Measurements from ENCODE around the gene APLP1. TPM values are rescaled to one million over a fixed set of nuclear protein-coding genes. Genes with fewer than 3 reads are reported as not detected.
"Not testable (repeated sequence)": the region's sequence is repeated elsewhere in the genome, so short reads cannot be mapped to it uniquely, and the experiment has no call there.

APLP1 gene
- total and polyA plus RNA-seq, 2 experiments from 2014 or later = 10.6 to 16.8 TPM

DNA sequence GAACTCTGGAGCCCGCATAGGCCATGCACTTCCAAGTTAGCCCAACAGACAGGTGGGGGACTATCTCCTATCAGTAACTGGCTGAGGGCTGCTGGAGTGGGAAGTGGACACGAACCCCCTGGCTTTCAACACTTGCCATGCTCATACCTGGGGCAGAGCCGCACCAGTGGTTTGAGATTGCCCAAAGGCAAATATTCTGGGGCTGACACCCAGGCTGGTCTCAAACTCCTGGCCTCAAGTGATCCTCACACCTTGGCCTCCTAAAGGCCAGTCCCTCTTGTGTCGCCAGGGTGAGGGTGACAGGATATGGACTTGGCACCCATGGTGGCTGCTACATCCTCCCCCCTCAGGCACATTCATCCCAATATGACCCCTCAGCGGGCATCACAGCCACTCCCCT lies 18.8 kb downstream of the APLP1 start:
- peaks cover 18% of the 10 kb centered on the region for H3K36me3 ChIP-seq (ENCODE audit: low read depth)
- H3F3A ChIP-seq (ENCODE audit: insufficient read depth) = peaks cover 11% of the 10 kb centered on the region; the same call in 1 of the 2 replicates
- 93 to 97% methylated on average over 5 of the region's 5 CpGs for WGBS, 2 experiments (ENCODE audit: low coverage in 1 of 2, low lambda C conversion rate in 2 of 2, missing lambda C conversion rate in 2 of 2)
- no peaks in the 10 kb centered on the region for H3K79me2 ChIP-seq (ENCODE audit: insufficient read depth)
- no peaks in the 10 kb centered on the region for H3K9me2 ChIP-seq (ENCODE audit: insufficient read depth)
- no peak for TF ChIP-seq EZH2phosphoT487 (IDR thresholded peaks at IDR 0.05; ENCODE audit: insufficient read depth, low read depth)
- no peak for TF ChIP-seq EZH2 (IDR thresholded peaks at IDR 0.05; ENCODE audit: insufficient read depth, poor library complexity, severe bottlenecking)
- no peak overlapping the region for H3K4me2 ChIP-seq (ENCODE audit: unreplicated experiment)
- in situ Hi-C loops (cut with MboI) = no loop called here
- no peaks in the 10 kb centered on the region for H3K9me3 ChIP-seq (ENCODE audit: low read depth)
- DNase-seq = no peak
- H3K4me3 ChIP-seq = no peak overlapping the region
- no peaks in the 10 kb centered on the region for H3K4me1 ChIP-seq (ENCODE audit: insufficient read depth)
- no peaks in the 10 kb centered on the region for H4K20me1 ChIP-seq (ENCODE audit: insufficient read depth)
- H3K9ac ChIP-seq = no peak overlapping the region
- no peak overlapping the region for H3K27ac ChIP-seq
- H3K27me3 ChIP-seq (replicated peaks; ENCODE audit: insufficient read depth) = no peaks in the 10 kb centered on the region
- no peak overlapping the region for H2AFZ ChIP-seq

GRCh38 chr19:35888398-35888797 lies 20.0 kb downstream of the APLP1 start:
- no peak overlapping the region for H2AFZ ChIP-seq
- H3K27ac ChIP-seq = no peak overlapping the region
- H3K4me2 ChIP-seq (ENCODE audit: unreplicated experiment) = no peak overlapping the region
- H3K27me3 ChIP-seq (replicated peaks; ENCODE audit: insufficient read depth) = no peaks in the 10 kb centered on the region
- no peaks in the 10 kb centered on the region for H3K4me1 ChIP-seq (ENCODE audit: insufficient read depth)
- H3K9me2 ChIP-seq (ENCODE audit: insufficient read depth) = no peaks in the 10 kb centered on the region
- in situ Hi-C loops (cut with MboI) = no loop called here
- DNase-seq = no peak
- H4K20me1 ChIP-seq (ENCODE audit: insufficient read depth) = no peaks in the 10 kb centered on the region
- H3K79me2 ChIP-seq (ENCODE audit: insufficient read depth) = no peaks in the 10 kb centered on the region
- H3F3A ChIP-seq (ENCODE audit: insufficient read depth) = peaks cover 6% of the 10 kb centered on the region; the same call in 1 of the 2 replicates
- H3K4me3 ChIP-seq = no peak overlapping the region
- H3K9ac ChIP-seq = no peak overlapping the region
- 90% methylated on average over 9 of the region's 9 CpGs for WGBS, 2 experiments (ENCODE audit: low coverage in 1 of 2, low lambda C conversion rate in 2 of 2, missing lambda C conversion rate in 2 of 2)
- no peaks in the 10 kb centered on the region for H3K9me3 ChIP-seq (ENCODE audit: low read depth)
- peaks cover 28% of the 10 kb centered on the region for H3K36me3 ChIP-seq (ENCODE audit: low read depth)
- TF ChIP-seq EZH2phosphoT487 (IDR thresholded peaks at IDR 0.05; ENCODE audit: insufficient read depth, low read depth) (no peak), EZH2 (IDR thresholded peaks at IDR 0.05; ENCODE audit: insufficient read depth, poor library complexity, severe bottlenecking) (no peak)

- TF ChIP-seq EZH2phosphoT487 (IDR thresholded peaks at IDR 0.05; ENCODE audit: insufficient read depth, low read depth) (no peak), EZH2 (IDR thresholded peaks at IDR 0.05; ENCODE audit: insufficient read depth, poor library complexity, severe bottlenecking) (no peak)
- Histone ChIP-seq H3K27me3 (replicated peaks; ENCODE audit: insufficient read depth) (no peaks in the 10 kb centered on the region), H2AFZ (no peak overlapping the region), H3F3A (ENCODE audit: insufficient read depth) (peaks cover 10% of the 10 kb centered on the region; the same call in 1 of the 2 replicates), H3K4me2 (ENCODE audit: unreplicated experiment) (no peak overlapping the region), H3K9me3 (ENCODE audit: low read depth) (no peaks in the 10 kb centered on the region), H3K9ac (no peak overlapping the region), H3K27ac (no peak overlapping the region), H3K4me1 (ENCODE audit: insufficient read depth) (no peaks in the 10 kb centered on the region), H3K9me2 (ENCODE audit: insufficient read depth) (no peaks in the 10 kb centered on the region), H4K20me1 (ENCODE audit: insufficient read depth) (no peaks in the 10 kb centered on the region), H3K36me3 (ENCODE audit: low read depth) (peaks cover 40% of the 10 kb centered on the region), H3K4me3 (no peak overlapping the region), H3K79me2 (ENCODE audit: insufficient read depth) (no peaks in the 10 kb centered on the region)
- in situ Hi-C loops (cut with MboI) = no loop called here
- no peak for DNase-seq
- WGBS, 2 experiments (ENCODE audit: low coverage in 1 of 2, low lambda C conversion rate in 2 of 2, missing lambda C conversion rate in 2 of 2) = 91% methylated on average over 17 to 18 of the region's 18 CpGs
Measured at GRCh38 chr19:35889370-35890112, 21.2 kb downstream of the APLP1 start.

- no peaks in the 10 kb centered on the region for H3K4me1 ChIP-seq (ENCODE audit: insufficient read depth)
- no peak overlapping the region for H3K4me2 ChIP-seq (ENCODE audit: unreplicated experiment)
- no peak overlapping the region for H3K4me3 ChIP-seq
- in situ Hi-C loops (cut with MboI) = no loop called here
- peaks cover 9% of the 10 kb centered on the region; the same call in 1 of the 2 replicates for H3F3A ChIP-seq (ENCODE audit: insufficient read depth)
- no peak overlapping the region for H3K9ac ChIP-seq
- WGBS, 2 experiments (ENCODE audit: low coverage in 1 of 2, low lambda C conversion rate in 2 of 2, missing lambda C conversion rate in 2 of 2) = 84 to 85% methylated on average over 7 to 13 of the region's 13 CpGs
- no peaks in the 10 kb centered on the region for H4K20me1 ChIP-seq (ENCODE audit: insufficient read depth)
- no peak overlapping the region for H3K27ac ChIP-seq
- DNase-seq = no peak
- H3K36me3 ChIP-seq (ENCODE audit: low read depth) = peaks cover 41% of the 10 kb centered on the region
- H3K27me3 ChIP-seq (replicated peaks; ENCODE audit: insufficient read depth) = no peaks in the 10 kb centered on the region
- H3K79me2 ChIP-seq (ENCODE audit: insufficient read depth) = no peaks in the 10 kb centered on the region
- H2AFZ ChIP-seq = no peak overlapping the region
- TF ChIP-seq EZH2phosphoT487 (IDR thresholded peaks at IDR 0.05; ENCODE audit: insufficient read depth, low read depth) (no peak), EZH2 (IDR thresholded peaks at IDR 0.05; ENCODE audit: insufficient read depth, poor library complexity, severe bottlenecking) (no peak)
- no peaks in the 10 kb centered on the region for H3K9me2 ChIP-seq (ENCODE audit: insufficient read depth)
- H3K9me3 ChIP-seq (ENCODE audit: low read depth) = no peaks in the 10 kb centered on the region
Measured at GRCh38 chr19:35890113-35890650, 21.8 kb downstream of the APLP1 start.

- H3K4me2 ChIP-seq (ENCODE audit: unreplicated experiment); H3K79me2 ChIP-seq (ENCODE audit: insufficient read depth); H3K9me2 ChIP-seq (ENCODE audit: insufficient read depth); H3K4me3 ChIP-seq; in situ Hi-C loops (cut with MboI); H3F3A ChIP-seq (ENCODE audit: insufficient read depth); H3K4me1 ChIP-seq (ENCODE audit: insufficient read depth); H3K27me3 ChIP-seq (replicated peaks; ENCODE audit: insufficient read depth); H2AFZ ChIP-seq; H4K20me1 ChIP-seq (ENCODE audit: insufficient read depth); H3K27ac ChIP-seq; H3K9me3 ChIP-seq (ENCODE audit: low read depth); DNase-seq; H3K9ac ChIP-seq: not testable (repeated sequence)
- 90 to 94% methylated on average over 3 of the region's 3 CpGs for WGBS, 2 experiments (ENCODE audit: low coverage in 1 of 2, low lambda C conversion rate in 2 of 2, missing lambda C conversion rate in 2 of 2)
- H3K36me3 ChIP-seq (ENCODE audit: low read depth) = peaks cover 41% of the 10 kb centered on the region
Measured at GRCh38 chr19:35891819-35892218, 23.4 kb downstream of the APLP1 start.

Data from GM23248 (cell line).